Stimulated activated naive B cell treated with anti-CD40 and anti-IgM and Interleukin-4, amounts not matched to agents 10 μg/mL and 1 μg/mL and 100 μg/mL, for 72 hours (primary cell): ENCODE results near the gene IL7R.
A peak's percentile ranks its signal among the peaks of the same experiment; 100 is the strongest.

Experiments used
- ATAC-seq, 2 donors: fragments of 150-1000 bp; cut with Tn5 transposase; replicated peaks; 2 replicates each; pipeline ENCODE4 v1.10.0; 2021; ENCODE audit warnings: moderate library complexity in 1 of 2
- DNase-seq: peaks from one replicate; pipeline ENCODE4 v3.0.0; 2021
- H3K27ac Mint-ChIP-seq: one replicate; pipeline ENCODE4 v1.8.0; 2022; ENCODE audit warnings: mild to moderate bottlenecking, mixed read lengths
- H3K27me3 Mint-ChIP-seq, 2 donors: one replicate each; pipeline ENCODE4 v1.8.0; 2022; ENCODE audit warnings: mixed read lengths in 2 of 2
- H3K36me3 Mint-ChIP-seq, 2 donors: one replicate each; pipeline ENCODE4 v1.8.0; 2022; ENCODE audit warnings: mixed read lengths in 2 of 2, mild to moderate bottlenecking in 1 of 2
- H3K4me1 Mint-ChIP-seq, 2 donors: one replicate each; pipeline ENCODE4 v1.8.0; 2022; ENCODE audit warnings: mixed read lengths in 2 of 2, mild to moderate bottlenecking in 1 of 2
- H3K4me3 Mint-ChIP-seq, 2 donors: one replicate each; pipeline ENCODE4 v1.8.0; 2022; ENCODE audit warnings: mild to moderate bottlenecking in 2 of 2, mixed read lengths in 2 of 2, moderate library complexity in 1 of 2
- H3K9me3 Mint-ChIP-seq, 2 donors: one replicate each; pipeline ENCODE4 v1.8.0; 2022; ENCODE audit warnings: mixed read lengths in 2 of 2, mild to moderate bottlenecking in 1 of 2

The IL7R gene

DNA sequence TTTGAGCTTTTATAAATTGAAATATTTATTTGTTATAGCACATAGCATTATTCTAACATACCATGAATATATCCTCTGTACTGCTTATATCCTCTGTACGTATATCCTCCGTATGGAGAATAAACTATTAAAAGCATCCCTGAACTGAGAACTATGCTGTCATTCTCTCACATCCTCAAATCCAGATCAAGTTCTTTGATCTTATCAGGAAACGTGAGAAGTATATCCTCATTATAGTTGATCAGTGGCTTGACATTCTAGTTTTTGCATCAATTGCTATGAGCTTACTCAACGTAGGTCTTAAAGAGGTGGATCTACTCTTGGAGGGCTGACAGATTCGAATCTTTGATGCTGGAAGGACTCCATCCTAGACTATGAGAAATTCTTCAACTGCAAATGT is 37.4 kb downstream of the IL7R start:
- Mint-ChIP-seq H3K4me3 (no peak overlapping the region), H3K36me3 (no peaks in the 10 kb centered on the region), H3K9me3 (peaks cover 0 to 1% of the 10 kb centered on the region in 2 donors), H3K27ac (no peak overlapping the region), H3K4me1 (peaks cover 0 to 5% of the 10 kb centered on the region in 2 donors), H3K27me3 (no peaks in the 10 kb centered on the region)
- DNase-seq = no peak
- ATAC-seq = peak in 1 of 2 donors; percentile 45

DNA sequence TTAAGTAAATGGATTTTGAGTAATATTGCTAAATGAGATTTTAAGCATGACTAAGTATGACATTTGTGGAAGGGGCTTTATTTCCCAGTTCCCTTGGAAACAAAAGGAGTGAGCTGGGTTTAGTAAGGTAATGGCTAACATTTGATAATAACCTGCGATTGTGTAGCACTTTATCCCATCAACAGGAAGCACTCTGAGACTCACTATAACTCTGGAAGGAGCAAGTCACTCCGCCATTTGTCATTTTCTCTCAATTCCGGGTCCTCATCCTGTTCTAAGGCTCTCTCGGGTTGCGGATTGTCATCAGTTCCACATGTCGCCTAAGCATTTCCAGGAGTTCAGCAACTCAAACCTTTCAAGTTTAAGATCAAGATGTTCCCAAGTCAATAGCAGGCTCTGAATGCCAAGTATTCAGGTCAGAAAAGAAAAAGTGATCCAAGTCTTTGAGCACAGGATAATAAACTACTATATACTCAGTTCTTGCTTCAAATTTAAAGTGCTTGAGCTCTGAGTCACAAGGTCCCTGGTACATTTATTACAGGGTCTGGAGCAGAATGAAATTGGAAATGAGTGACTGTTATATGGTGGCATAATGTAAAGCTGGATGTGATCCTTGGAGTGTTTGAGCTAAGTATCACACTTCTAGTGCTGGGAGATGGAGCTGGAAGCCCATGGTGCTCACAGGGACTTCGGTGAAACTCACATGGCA is 42.4 kb downstream of the IL7R start:
- no peak for DNase-seq
- no peak overlapping the region for H3K27ac Mint-ChIP-seq
- H3K4me1 Mint-ChIP-seq = peaks cover 6 to 49% of the 10 kb centered on the region in 2 donors
- H3K36me3 Mint-ChIP-seq = no peaks in the 10 kb centered on the region
- no peaks in the 10 kb centered on the region for H3K9me3 Mint-ChIP-seq
- H3K4me3 Mint-ChIP-seq = no peak overlapping the region
- ATAC-seq = no peak
- no peaks in the 10 kb centered on the region for H3K27me3 Mint-ChIP-seq

DNA sequence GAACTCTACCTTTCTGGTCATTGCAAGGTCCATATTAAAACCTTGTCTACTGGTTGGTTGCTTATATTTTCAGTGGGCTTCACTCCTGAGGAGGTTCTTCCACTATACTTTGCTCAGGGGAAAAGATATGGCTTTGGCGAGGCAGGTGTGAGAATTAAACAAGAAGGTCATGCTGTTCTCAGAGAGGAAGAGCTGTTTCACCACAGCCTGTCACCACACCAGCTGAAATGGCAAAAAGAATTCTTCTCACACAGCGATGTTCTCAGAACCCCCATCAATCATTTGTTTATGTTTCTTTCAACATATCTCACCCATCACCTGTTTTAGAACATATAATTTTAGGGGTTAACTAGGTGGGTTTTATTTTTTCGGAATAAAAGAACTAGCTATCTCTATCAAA is 43.1 kb downstream of the IL7R start:
- Mint-ChIP-seq H3K36me3 (no peaks in the 10 kb centered on the region), H3K9me3 (no peaks in the 10 kb centered on the region), H3K4me1 (peaks cover 10 to 55% of the 10 kb centered on the region in 2 donors), H3K4me3 (no peak overlapping the region), H3K27ac (no peak overlapping the region), H3K27me3 (no peaks in the 10 kb centered on the region)
- DNase-seq = no peak
- ATAC-seq = no peak

DNA sequence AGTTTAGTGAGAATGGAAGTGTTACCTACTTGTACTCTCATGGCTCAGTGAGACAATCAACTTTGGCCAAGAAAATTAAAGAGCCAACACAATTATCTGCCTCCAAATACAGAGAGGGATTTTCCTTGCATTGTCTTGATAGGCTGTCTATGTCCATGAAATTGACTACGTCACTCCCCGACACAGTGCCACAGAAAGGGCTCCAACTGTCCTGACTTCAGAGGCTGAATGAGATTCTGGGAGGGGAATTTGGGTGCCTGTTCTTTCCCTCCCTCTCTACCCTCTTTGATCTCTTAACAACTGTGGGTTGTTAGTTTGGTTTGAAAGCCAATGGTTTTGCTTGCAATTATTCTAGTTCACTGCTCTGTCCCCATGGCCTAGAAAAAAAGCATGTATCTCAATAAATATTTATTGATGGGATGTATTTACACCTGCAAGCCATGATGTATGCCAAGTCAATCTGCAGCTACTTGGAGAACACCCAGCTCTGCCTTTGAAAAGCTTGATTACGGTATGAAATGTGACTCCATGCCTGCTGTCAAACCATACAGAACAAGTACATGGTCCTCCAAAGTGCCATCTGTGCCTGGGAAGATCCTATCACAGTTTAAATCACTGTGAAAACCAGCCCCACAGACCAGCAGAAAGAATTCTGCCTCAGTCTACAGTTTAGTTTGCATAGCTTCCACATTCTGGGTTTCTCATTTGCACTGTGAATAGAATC is 44.4 kb downstream of the IL7R start:
- Mint-ChIP-seq H3K9me3 (no peaks in the 10 kb centered on the region), H3K27ac (no peak overlapping the region), H3K4me1 (peaks cover 16 to 68% of the 10 kb centered on the region in 2 donors), H3K27me3 (no peaks in the 10 kb centered on the region), H3K4me3 (no peak overlapping the region), H3K36me3 (no peaks in the 10 kb centered on the region)
- DNase-seq (no peak), ATAC-seq (no peak)

DNA sequence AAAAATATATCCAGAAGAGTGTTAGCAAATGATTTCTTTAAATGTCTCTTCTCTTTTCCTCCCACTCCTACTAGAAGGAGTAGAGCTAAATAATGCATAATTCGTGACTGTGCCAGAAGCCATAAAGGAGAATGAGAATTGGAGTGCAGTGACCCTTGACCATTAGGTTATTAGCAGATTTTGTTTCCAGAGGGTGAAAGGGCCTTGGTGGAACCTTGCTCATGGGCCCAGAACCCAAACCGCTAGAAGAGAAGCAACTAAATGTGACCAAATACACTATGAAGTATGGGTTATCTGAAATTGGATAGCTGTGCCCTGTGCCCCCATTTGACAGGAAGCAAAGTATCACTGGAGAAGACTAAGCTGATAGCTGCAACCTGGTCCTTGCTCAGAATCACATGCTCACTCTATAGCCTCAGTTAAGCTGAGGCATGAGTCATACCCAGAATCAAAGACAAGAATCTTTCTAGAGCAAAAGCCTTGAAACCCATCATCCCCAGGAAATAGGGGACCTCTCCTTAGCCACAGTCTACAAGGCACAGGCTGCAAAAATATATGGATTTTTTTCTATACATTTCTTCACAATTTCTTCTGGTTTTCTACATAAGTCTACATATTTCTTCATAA is 45.5 kb downstream of the IL7R start:
- Mint-ChIP-seq H3K27me3 (no peaks in the 10 kb centered on the region), H3K4me1 (peaks cover 18 to 70% of the 10 kb centered on the region in 2 donors), H3K27ac (no peak overlapping the region), H3K9me3 (no peaks in the 10 kb centered on the region), H3K36me3 (no peaks in the 10 kb centered on the region), H3K4me3 (no peak overlapping the region)
- ATAC-seq = peak; percentile 44 to 53
- DNase-seq = no peak

DNA sequence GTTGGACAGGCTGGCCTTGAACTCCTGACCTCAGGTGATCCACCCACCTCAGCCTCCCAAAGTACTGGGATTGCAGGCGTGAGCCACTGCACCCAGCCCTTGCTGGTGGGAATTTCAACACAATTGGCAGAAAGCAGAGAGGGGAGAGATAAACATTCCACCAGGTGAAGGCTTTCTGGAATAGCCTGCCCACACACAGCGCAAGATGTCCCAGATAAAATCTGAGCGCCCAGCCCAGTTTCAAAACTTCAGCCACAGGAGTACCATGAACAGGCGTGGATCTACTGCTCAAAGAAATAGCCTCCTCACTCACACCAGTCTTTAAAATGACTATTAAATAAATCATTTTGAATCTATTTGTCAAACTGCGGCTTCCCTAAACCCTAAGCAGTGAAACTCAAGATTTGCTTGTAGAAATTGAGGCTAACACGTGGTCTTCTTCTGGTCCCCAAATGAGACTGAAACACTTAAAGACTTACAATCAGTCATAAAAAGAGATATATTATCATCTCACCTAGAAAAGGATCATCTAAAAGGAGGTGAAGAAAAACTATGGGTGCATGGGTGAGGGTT is 47.0 kb downstream of the IL7R start:
- Mint-ChIP-seq H3K36me3 (no peaks in the 10 kb centered on the region), H3K27me3 (no peaks in the 10 kb centered on the region), H3K4me1 (peaks cover 23 to 75% of the 10 kb centered on the region in 2 donors), H3K9me3 (no peaks in the 10 kb centered on the region), H3K4me3 (no peak overlapping the region), H3K27ac (no peak overlapping the region)
- ATAC-seq (no peak), DNase-seq (no peak)

DNA sequence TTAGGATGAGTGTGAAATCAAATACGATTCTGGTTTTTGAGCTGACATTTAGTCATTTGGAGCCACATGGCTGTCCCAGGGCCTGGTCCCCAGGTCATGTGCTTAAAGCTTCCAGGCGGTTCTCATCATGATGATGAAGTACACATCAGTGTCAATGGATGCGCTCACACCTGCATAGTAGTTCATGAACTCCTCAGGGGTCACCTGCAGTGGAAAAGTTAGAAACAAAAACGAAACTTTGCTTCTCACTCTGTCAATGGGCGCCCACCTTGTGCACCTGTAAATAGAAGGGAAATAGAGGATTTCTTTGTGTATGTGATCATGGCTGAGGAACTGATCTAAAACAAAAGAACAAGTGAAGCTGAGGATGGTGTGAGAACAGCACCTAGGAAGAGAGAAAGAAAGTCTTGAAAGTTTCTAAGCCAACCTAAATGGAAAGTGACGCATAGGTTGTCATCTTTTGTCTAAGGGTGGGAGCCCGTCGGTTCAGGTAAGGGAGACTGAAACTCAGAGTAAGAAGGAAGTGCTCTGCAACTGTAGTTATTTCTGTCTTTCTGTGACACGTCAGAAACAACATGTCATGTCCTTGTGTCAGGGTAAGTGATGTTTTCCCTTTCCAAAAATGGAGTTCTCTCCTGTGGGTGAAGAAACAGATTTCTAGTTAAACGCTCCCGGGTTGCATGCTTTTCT is 47.9 kb downstream of the IL7R start:
- no peaks in the 10 kb centered on the region for H3K36me3 Mint-ChIP-seq
- H3K27ac Mint-ChIP-seq = peak overlapping the region; percentile 43
- ATAC-seq = peak; percentile 81 to 83
- H3K27me3 Mint-ChIP-seq = no peaks in the 10 kb centered on the region
- H3K9me3 Mint-ChIP-seq = no peaks in the 10 kb centered on the region
- peaks cover 26 to 73% of the 10 kb centered on the region in 2 donors for H3K4me1 Mint-ChIP-seq
- H3K4me3 Mint-ChIP-seq = peak overlapping the region in 1 of 2 donors; percentile 30
- DNase-seq = no peak

DNA sequence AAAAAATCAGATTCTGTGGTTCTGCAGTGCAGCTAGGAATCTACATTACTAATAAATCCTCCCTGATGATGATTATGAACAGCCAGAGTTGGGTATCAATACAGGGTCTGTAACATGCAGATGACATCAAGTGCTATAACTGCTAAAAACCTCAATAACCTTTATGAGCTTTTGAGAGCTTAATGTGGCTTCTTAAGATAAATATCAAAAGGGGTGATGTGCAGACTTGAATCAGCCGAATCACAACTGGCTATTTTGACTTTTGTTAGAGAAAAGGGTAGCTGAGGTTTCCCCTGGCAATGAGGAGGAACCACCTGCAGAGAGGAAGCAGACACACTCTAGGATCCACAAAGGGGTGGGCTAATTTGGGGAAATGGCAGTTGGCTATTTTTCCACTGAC is 51.5 kb downstream of the IL7R start:
- ATAC-seq = peak; percentile 57 to 64
- Mint-ChIP-seq H3K9me3 (peaks cover 7 to 9% of the 10 kb centered on the region in 2 donors), H3K27ac (peak overlapping the region; percentile 83), H3K36me3 (peaks cover 5 to 10% of the 10 kb centered on the region in 2 donors), H3K4me1 (peaks cover 23 to 52% of the 10 kb centered on the region in 2 donors), H3K4me3 (peak overlapping the region; percentile 35 to 43), H3K27me3 (no peaks in the 10 kb centered on the region)
- no peak for DNase-seq

DNA sequence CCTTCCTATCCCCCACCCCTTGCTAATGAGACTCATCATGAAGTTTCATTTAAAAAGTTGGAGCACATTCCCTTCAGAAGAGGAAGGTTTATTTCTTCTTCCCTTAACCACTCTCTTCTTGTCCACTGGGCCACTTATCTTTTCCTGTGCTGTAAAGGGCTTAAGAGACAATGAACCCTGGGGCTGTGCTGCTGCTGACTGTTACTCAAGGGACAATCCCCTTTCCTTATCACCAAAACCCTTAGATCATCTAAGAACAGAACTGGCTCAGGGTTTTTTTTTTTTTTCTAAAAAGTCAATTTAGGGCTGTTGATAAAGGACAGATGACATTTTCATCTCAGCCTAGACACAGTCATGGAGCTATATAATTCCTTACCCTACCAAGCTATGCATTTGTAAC is 52.1 kb downstream of the IL7R start:
- ATAC-seq (peak; percentile 65), DNase-seq (no peak)
- Mint-ChIP-seq H3K27me3 (no peaks in the 10 kb centered on the region), H3K4me1 (peaks cover 23 to 47% of the 10 kb centered on the region in 2 donors), H3K4me3 (peak overlapping the region; percentile 22 to 26), H3K9me3 (peaks cover 7 to 9% of the 10 kb centered on the region in 2 donors), H3K27ac (peak overlapping the region; percentile 62), H3K36me3 (peaks cover 5 to 10% of the 10 kb centered on the region in 2 donors)

DNA sequence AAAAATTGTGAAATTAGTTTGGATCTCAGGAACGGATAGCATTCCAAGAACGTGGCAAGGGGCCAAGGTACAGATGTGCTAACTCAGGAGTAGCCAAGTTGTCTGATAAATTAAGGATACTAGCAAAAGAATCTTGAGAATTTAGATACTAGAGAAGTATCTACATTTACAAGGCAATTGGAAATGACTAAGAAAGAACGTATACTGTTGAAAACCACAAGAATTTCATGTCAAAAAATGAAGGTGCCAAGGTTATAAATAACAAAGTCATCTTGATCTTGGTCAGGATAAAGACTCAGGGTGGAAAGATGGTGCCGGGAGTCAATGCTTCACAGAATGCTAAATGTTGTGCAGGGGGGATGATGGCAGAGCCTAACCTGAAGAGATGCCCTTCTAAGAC is 62.5 kb downstream of the IL7R start:
- Mint-ChIP-seq H3K4me1 (peaks cover 12 to 36% of the 10 kb centered on the region in 2 donors), H3K36me3 (peaks cover 5 to 9% of the 10 kb centered on the region in 2 donors), H3K27me3 (peaks cover 0 to 8% of the 10 kb centered on the region in 2 donors), H3K4me3 (no peak overlapping the region), H3K9me3 (peaks cover 10 to 16% of the 10 kb centered on the region in 2 donors), H3K27ac (no peak overlapping the region)
- ATAC-seq (peak; percentile 5 to 23), DNase-seq (no peak)

DNA sequence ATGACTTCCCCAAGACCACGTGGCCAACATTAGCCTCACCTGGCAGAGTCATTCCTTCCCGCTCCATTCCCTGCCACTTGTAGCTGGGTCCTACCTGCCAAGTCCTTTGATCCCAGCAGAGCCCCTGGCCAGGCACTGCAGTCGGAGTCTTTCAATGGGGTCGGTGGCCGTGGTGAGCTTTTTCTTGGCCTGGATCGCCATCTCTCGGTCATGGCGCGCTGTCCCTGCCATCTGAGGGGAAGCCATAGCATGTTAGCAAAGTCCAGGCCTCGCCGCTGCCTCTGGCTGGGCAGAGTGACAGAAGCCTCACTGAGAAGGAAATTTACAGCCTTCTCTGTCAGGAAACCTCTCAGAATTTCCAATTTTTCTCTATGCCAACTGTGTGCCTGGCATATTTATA is 64.2 kb downstream of the IL7R start:
- ATAC-seq (no peak), DNase-seq (no peak)
- no peak overlapping the region for H3K27ac Mint-ChIP-seq
- H3K27me3 Mint-ChIP-seq = peaks cover 10 to 17% of the 10 kb centered on the region in 2 donors
- H3K4me3 Mint-ChIP-seq = no peak overlapping the region
- peaks cover 19 to 53% of the 10 kb centered on the region in 2 donors for H3K4me1 Mint-ChIP-seq
- peaks cover 5 to 9% of the 10 kb centered on the region in 2 donors for H3K36me3 Mint-ChIP-seq
- H3K9me3 Mint-ChIP-seq = peaks cover 10 to 11% of the 10 kb centered on the region in 2 donors

DNA sequence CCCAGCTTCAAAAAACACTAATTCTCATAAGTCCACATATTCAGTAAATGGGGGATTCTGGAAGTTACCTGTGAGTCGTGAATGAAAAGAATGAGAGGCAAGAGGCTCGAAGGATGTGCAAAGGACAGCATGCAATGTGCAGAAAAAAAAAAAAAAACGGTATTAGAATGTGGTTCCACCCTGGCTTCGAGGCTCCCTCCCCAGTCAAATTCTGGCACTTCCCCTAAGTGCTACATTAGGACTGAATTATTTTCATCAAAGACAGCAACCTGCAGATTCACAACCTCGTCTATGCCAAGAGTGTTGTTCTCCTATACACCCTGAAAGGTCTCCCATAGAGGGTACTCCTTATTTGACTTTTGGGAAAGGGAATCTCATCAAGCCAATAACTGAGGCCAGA is 65.2 kb downstream of the IL7R start:
- Mint-ChIP-seq H3K27ac (no peak overlapping the region), H3K9me3 (peaks cover 10 to 11% of the 10 kb centered on the region in 2 donors), H3K4me1 (peaks cover 23 to 61% of the 10 kb centered on the region in 2 donors), H3K27me3 (peaks cover 20 to 27% of the 10 kb centered on the region in 2 donors), H3K4me3 (no peak overlapping the region), H3K36me3 (peaks cover 5 to 9% of the 10 kb centered on the region in 2 donors)
- no peak for DNase-seq
- no peak for ATAC-seq

DNA sequence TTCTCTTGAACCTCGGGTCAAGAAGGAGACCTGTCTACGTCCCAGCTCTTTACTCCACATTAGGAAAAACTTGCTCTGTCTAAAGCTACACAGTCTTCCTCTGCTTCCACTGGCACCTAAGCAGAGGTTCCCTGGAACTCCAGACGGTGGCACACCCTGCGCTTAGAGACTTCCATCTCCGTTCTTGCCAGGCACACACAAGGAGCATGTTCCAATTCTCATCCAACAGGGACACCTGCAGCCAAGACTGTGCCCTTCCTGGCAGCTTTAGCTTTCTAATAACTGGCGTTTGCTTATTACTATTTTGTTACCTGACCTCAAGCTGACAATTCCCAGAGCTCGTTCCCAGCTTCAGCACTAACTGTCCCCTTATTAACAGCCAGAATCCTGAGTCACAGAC is 65.8 kb downstream of the IL7R start:
- H3K4me1 Mint-ChIP-seq = peaks cover 23 to 61% of the 10 kb centered on the region in 2 donors
- DNase-seq (no peak), ATAC-seq (no peak)
- H3K27me3 Mint-ChIP-seq = peaks cover 25 to 27% of the 10 kb centered on the region in 2 donors
- H3K9me3 Mint-ChIP-seq = peaks cover 10 to 11% of the 10 kb centered on the region in 2 donors
- H3K4me3 Mint-ChIP-seq = no peak overlapping the region
- H3K36me3 Mint-ChIP-seq = peaks cover 5 to 9% of the 10 kb centered on the region in 2 donors
- no peak overlapping the region for H3K27ac Mint-ChIP-seq
